Peyer's patch (tissue), 4 donors: Measurements from ENCODE around the gene SORL1.

Source experiments
- POLR2A ChIP-seq, 2 donors: fragments of 450-650 bp; IDR thresholded peaks; one replicate each; pipeline ENCODE4 v1.5.1; 2017; ENCODE audit warnings: antibody characterized with exemption in 2 of 2, mild to moderate bottlenecking in 2 of 2, moderate library complexity in 2 of 2
- TF ChIP-seq, protein P1 (sequence below), 6 experiments: fragments of 450-650 bp in 4 of 6; fragments of 200-600 bp in 2 of 6; sonication (generic) in 1 of 6; IDR thresholded peaks; one replicate each; pipeline ENCODE4 v1.5.1; 2017 to 2019; ENCODE audit warnings: antibody characterized with exemption in 6 of 6, mild to moderate bottlenecking in 3 of 6, moderate library complexity in 1 of 6

DNA sequence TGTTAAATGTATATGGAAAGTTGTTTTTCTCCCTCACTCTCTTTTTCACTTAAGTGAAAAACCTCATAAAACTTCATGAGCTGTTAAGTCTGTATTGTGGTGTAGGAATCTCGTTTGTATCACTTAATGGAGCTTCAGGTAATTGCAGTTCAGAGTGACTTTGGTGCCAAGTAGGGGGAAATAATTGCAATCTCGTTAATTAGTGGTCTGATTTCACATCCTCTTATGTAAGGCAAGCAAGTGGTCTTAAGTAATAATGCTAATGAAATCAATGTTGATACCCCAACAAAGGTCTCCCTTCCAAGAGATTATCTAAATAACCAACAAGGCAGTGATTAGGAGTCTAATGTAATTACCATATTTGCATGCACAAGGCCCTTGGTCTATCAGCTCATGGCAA lies 174.9 kb downstream of the SORL1 start:
- TF ChIP-seq, protein P1, sequence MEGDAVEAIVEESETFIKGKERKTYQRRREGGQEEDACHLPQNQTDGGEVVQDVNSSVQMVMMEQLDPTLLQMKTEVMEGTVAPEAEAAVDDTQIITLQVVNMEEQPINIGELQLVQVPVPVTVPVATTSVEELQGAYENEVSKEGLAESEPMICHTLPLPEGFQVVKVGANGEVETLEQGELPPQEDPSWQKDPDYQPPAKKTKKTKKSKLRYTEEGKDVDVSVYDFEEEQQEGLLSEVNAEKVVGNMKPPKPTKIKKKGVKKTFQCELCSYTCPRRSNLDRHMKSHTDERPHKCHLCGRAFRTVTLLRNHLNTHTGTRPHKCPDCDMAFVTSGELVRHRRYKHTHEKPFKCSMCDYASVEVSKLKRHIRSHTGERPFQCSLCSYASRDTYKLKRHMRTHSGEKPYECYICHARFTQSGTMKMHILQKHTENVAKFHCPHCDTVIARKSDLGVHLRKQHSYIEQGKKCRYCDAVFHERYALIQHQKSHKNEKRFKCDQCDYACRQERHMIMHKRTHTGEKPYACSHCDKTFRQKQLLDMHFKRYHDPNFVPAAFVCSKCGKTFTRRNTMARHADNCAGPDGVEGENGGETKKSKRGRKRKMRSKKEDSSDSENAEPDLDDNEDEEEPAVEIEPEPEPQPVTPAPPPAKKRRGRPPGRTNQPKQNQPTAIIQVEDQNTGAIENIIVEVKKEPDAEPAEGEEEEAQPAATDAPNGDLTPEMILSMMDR (IDR thresholded peaks at IDR 0.05), result no peak
- no peak for TF ChIP-seq POLR2A (IDR thresholded peaks at IDR 0.05)
